ENCODE measurements around the gene MRPL43.

MRPL43 gene

GRCh38 chr10:100998183-100998990 lies 11.1 kb upstream of the MRPL43 start:
- Histone ChIP-seq H3K36me3 (peaks cover 24% of the 10 kb centered on the region), H3K9me3 (ENCODE audit: severe bottlenecking) (no peaks in the 10 kb centered on the region), H3K4me3 (ENCODE audit: low read depth, low read length) (peak overlapping the region; percentile 93), H3K27me3 (ENCODE audit: insufficient read depth, low read depth, severe bottlenecking) (no peaks in the 10 kb centered on the region), H3K27ac (peak overlapping the region; percentile 98)
- no peak for TF ChIP-seq CTCF (IDR thresholded peaks at IDR 0.05; ENCODE audit: low read depth, low read length)
- peak; percentile 95 for DNase-seq

- TF ChIP-seq CTCF (IDR thresholded peaks at IDR 0.05; ENCODE audit: low read depth, low read length) = peak; percentile 92
- Histone ChIP-seq H3K4me3 (ENCODE audit: low read depth, low read length) (peak overlapping the region; percentile 93), H3K27ac (peak overlapping the region; percentile 98), H3K36me3 (peaks cover 22% of the 10 kb centered on the region), H3K27me3 (ENCODE audit: insufficient read depth, low read depth, severe bottlenecking) (no peaks in the 10 kb centered on the region), H3K9me3 (ENCODE audit: severe bottlenecking) (no peaks in the 10 kb centered on the region)
- DNase-seq = peak; percentile 90
Observed at GRCh38 chr10:100997360-100998182, 10.3 kb upstream of the MRPL43 start.

- Histone ChIP-seq H3K27me3 (ENCODE audit: insufficient read depth, low read depth, severe bottlenecking) (no peaks in the 10 kb centered on the region), H3K9me3 (ENCODE audit: severe bottlenecking) (no peaks in the 10 kb centered on the region), H3K4me3 (ENCODE audit: low read depth, low read length) (peak overlapping the region; percentile 93), H3K36me3 (peaks cover 18% of the 10 kb centered on the region), H3K27ac (peak overlapping the region; percentile 98)
- TF ChIP-seq CTCF (IDR thresholded peaks at IDR 0.05; ENCODE audit: low read depth, low read length) = no peak
- DNase-seq = peak; percentile 66
Observed at GRCh38 chr10:100996678-100997359, 9.5 kb upstream of the MRPL43 start.

GRCh38 chr10:100995181-100995580 lies 7.9 kb upstream of the MRPL43 start:
- no peak overlapping the region for H3K4me3 ChIP-seq (ENCODE audit: low read depth, low read length)
- H3K36me3 ChIP-seq = peaks cover 32% of the 10 kb centered on the region
- peak overlapping the region; percentile 98 for H3K27ac ChIP-seq

More at GRCh38 chr10:100995181-100995580, 7.9 kb upstream of the MRPL43 start:
- TF ChIP-seq CTCF (IDR thresholded peaks at IDR 0.05; ENCODE audit: low read depth, low read length) = no peak
- H3K27me3 ChIP-seq (ENCODE audit: insufficient read depth, low read depth, severe bottlenecking) = no peaks in the 10 kb centered on the region
- DNase-seq = peak; percentile 85
- no peaks in the 10 kb centered on the region for H3K9me3 ChIP-seq (ENCODE audit: severe bottlenecking)
